Measurements from ENCODE around the gene EZR.

EZR gene

GRCh38 chr6:158764183-158764849 lies 54.9 kb downstream of the EZR start:
- in situ Hi-C loops (cut with MboI; ENCODE audit: low sequenced_read_pairs) = no loop called here

DNA sequence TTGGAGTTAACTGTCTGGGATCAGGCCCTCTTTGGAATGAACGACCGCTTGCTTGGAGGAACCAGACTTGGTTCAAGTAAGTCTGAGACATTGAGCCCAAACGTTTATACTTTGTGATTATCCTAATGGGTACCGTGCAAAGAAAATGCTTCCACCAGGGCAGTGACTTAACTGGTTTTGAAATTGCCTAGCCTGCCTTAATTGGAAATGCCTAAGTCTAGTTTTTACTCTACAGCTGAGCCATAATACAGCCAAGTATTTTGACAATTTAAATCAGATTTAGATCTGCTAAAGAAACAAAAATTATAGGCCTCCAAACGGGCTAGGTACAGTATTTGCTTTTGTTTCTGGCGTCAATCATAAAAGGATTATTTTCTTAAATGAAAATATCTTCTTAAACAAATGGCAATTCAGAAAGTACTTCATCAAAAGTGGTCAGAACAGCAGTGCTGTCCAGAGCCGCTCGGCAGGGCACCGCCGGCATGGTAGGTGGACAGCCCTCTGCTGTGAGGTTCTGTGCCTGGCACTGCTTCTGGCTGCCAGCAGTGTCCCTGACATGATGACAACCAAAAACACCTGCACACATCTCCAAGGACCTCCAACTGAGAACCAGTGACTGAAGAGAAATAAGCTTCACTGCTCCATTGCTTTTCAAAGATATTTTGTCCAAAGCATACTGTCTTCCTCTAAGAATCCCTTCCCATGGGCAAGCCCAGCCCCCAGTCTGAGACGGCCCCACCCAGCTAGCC lies 55.6 kb downstream of the EZR start:
- in situ Hi-C loops (cut with MboI; ENCODE audit: low sequenced_read_pairs) = no loop called here

- in situ Hi-C loops (cut with MboI; ENCODE audit: low sequenced_read_pairs) = no loop called here
Measured at GRCh38 chr6:158762787-158763433, 56.3 kb downstream of the EZR start.

- in situ Hi-C loops (cut with MboI; ENCODE audit: low sequenced_read_pairs) = no loop called here
Measured at GRCh38 chr6:158761746-158762145, 57.4 kb downstream of the EZR start.

DNA sequence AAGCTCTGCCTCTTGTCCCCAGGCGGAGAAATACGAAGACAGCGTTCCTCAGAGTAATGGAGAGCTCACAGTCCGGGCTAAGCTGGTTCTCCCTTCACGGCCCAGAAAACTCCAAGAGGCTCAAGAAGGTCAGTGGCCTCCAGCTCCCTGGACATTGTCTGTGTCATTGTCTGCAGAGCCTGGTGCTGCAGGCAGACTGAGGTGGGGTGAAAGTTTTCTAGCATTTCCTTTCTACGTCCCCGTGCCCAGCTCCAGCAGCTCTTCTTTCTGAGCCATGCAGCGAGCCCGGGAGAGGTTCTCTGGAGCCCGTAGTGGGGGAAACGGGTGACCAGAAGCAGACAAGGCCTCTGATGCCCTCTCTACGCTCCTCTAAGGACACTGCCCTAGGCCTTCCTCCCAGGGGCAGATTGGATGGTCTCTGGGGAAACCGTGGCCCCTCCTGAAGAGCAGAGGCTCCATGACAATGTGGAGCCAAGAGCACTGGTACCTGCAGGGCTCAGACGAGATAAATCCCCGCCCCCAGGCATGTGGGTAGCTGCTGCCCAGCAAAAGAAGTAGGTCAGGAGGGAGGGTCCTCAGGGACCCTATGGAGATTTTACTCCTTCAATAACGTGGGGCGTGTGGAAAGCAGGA lies 58.4 kb downstream of the EZR start:
- in situ Hi-C loops (cut with MboI; ENCODE audit: low sequenced_read_pairs) = no loop called here

DNA sequence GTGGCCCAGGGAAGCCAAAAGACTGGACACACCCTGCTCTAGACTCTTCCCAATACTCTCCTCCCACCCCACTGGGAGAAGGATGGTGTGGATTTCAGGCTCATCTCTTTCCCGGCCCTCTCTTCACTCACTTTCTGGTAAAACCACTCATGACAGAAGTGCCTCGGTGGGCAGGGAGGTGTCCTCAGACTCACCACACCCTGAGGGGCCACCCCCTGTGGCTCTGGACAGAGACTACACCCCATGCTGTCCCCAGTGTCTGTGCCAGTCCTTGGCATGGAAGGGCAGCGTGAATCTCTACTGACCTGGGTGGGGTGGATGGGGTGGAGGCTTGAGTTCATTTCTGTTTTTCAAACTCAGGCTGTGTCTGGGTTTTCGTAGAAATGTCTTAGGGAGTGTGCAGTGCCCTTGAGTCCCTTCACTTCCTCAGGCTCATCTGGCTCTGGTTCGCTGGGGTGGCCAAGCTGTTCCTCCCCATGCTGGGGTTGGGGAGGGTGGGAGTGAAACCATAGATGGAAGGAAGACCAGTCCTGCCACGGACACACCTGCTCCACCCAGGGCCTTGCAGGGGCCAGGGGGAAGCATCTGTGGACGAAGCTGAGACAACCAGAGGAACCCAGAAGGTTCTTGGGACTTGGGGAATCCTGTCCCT lies 59.1 kb downstream of the EZR start:
- in situ Hi-C loops (cut with MboI; ENCODE audit: low sequenced_read_pairs) = no loop called here

DNA sequence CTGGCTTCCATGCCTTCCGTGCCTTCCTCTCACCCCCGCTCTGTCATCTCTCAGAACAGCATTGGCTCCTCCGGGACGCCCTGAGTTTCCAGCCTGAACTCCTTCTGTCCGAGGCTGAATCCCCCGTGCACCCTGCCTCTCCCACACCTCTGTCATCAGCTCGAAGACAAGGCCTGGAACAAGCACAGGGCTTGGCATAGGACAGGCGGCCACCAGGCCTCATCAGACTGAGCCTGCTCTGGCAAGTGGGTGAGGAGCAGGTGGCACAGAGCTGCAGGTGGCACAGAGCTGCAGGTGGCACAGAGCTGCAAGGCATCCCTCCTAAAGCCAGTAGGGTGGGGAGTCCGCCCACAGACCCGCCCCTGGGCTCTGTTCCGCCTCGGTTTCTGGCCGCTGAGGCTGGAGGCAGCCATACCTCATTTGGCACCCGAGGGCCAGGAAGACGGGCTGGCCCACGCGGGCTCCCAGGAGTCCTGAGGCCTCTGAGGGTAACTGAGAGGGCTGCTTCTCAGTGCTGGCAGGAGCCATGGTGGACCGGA lies 60.2 kb downstream of the EZR start:
- in situ Hi-C loops (cut with MboI; ENCODE audit: low sequenced_read_pairs) = no loop called here

DNA sequence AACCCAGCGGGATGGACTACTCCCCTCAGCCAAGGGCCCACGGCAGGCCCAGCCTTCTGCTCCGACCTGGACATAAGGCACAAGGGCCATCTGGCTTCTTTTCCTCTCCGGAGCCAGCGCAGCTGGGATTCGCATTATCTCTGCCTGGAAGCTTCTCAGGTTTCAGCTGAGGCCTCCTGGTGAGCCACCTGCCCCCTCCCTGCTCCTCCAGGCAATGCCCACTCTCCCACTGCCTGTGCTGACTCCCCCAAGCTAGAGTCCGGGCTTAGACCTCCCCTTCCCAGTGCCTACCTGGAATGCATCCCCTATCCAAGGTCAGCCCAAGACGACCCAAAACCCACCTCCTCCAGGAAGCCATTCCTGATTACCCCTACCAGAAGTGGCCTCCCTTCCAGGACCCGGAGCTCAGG lies 60.7 kb downstream of the EZR start:
- in situ Hi-C loops (cut with MboI; ENCODE audit: low sequenced_read_pairs) = no loop called here

DNA sequence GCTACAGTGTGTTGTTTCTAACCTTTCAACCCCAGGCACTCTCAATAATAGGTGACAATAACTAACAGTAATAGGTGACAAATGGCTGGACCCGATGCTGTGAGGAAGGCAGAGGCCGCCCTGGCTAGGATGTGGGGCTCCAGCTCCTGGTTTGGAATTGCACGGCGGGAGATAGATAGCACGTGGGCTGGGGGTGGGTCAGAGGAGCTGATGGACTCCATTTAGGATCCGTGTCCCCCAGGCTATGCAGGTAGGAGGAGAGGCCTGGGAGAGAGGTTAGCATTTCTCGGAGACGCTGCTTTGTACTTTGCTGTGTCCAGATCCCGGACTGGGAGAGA lies 61.4 kb downstream of the EZR start:
- in situ Hi-C loops (cut with MboI; ENCODE audit: low sequenced_read_pairs) = no loop called here

DNA sequence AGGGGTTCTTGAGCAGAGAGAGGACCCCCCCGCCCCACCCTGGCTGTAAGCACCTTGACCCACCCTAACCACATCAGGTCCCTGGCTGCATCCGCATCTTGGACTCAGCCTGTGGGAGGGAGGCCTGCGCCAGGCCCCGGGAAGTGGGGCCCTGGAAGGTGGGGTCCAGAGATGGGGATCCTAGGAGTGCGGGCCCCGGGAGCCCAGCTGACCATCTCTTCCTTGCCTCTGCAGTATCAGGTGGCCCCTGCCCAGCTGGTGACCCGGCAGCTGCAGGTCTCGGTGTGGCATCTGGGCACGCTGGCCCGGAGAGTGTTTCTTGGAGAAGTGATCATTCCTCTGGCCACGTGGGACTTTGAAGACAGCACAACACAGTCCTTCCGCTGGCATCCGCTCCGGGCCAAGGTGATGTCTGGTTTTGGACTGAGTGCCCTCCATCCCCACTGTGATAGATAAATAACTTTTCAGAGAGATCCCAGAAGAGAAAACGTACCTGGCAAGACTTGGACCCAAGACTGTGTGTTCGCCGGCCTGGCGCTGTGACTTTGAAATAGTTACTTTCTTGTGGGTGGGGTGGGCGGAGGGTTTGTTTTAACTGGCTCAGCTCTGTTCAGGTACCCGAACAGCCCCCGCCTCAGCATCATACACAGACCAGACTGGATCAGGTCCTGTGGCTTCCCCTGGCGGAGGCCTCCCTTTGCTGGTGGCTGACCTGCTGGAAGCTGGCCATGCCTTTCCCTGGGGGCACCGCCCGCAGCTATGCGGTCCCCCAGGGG lies 62.0 kb downstream of the EZR start:
- in situ Hi-C loops (cut with MboI; ENCODE audit: low sequenced_read_pairs) = no loop called here

DNA sequence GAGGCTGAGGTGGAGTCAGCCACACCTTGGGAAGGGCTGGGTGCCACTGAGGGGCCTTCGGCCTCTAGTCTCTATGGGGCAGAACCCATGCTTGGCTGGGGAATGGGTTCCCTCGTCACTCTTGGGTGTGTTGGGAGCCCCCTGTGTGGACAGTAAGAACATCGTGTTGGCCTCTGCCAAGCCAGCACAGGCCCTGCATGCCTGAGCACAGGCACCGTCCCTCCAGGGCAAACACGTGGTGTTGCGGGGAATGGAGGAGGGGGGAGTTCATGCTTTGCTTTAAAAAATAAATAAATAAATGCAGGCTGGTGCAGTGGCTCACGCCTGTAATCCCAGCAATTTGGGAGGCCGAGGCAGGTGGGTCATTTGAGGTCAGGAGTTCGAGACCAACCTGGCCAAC lies 63.0 kb downstream of the EZR start:
- in situ Hi-C loops (cut with MboI; ENCODE audit: low sequenced_read_pairs) = no loop called here

DNA sequence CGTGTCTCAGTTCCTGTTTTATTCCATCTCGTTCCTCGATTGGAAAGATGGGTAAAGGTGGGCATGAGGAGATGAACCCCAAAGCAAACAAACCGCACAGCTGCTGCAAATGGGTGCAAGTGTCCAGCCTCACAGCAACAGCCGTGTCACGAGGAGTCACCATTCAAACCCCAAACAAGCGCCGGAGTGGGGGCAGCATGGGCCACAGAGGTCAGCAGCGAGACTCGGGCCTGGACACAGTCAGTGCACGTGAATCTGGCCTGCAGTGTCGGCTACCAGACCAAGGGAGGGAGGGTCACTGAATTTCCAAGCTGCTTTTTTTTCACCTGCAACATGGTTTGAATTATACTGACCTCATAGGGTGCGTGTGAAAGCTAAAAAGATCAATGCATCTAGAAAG lies 63.5 kb downstream of the EZR start:
- in situ Hi-C loops (cut with MboI; ENCODE audit: low sequenced_read_pairs) = no loop called here

DNA sequence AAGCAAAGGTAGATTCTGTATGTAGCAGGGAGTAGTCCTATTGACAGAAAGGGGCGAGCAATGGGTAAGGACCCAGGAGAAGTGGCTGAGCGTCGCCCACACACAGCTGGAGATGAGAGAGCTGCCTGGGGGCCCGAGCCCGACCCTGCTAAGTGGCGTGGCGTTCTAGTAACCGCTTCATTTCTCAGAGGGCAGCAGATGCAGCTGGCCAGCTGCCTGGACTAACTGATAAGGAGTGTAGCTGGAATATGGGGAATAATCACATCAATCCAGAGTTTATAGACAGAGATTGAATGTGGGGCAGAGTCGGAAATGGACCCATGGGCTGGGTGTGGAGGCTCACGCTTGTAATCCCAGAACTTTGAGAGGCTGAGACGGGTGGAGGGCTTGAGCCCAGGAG lies 64.4 kb downstream of the EZR start:
- in situ Hi-C loops (cut with MboI; ENCODE audit: low sequenced_read_pairs) = no loop called here

GRCh38 chr6:158753811-158754210 lies 65.4 kb downstream of the EZR start:
- in situ Hi-C loops (cut with MboI; ENCODE audit: low sequenced_read_pairs) = no loop called here

DNA sequence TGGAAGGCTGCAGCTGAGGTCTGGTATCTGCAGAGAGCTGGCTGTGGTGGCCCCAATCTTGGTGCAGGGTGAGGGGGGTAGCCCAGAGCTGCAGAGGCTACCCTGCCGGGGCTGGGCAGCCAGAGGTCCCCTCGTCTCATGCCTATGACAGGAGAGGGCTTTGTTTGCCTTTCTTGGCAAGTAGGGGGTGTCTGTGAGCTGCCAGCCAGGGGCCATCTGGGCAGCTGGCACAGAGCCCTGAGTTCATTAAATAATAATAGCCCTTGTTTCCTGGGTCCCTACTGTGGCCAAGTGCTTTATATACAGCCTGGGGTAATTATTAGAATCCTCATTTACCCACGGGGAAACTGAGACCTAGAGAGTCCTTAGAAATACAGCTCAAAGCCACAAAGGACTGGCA lies 66.6 kb downstream of the EZR start:
- in situ Hi-C loops (cut with MboI; ENCODE audit: low sequenced_read_pairs) = no loop called here

DNA sequence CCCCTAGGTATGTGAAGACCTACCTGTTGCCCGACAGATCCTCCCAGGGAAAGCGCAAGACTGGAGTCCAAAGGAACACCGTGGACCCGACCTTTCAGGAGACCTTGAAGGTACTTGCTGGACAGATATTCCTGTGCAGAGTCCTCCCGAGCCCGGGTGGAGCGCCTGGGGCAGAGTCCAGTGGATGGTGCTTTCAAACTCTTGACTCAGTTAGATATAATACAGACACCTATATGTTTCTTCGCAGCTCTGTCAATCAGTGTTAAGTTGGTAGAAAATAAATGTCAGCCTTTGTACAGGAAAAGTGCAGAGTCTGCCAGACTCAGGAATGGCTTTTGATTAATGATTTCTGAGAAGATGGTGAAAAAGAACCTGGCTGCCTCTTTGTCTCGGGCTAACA lies 67.2 kb downstream of the EZR start:
- in situ Hi-C loops (cut with MboI; ENCODE audit: low sequenced_read_pairs) = no loop called here

DNA sequence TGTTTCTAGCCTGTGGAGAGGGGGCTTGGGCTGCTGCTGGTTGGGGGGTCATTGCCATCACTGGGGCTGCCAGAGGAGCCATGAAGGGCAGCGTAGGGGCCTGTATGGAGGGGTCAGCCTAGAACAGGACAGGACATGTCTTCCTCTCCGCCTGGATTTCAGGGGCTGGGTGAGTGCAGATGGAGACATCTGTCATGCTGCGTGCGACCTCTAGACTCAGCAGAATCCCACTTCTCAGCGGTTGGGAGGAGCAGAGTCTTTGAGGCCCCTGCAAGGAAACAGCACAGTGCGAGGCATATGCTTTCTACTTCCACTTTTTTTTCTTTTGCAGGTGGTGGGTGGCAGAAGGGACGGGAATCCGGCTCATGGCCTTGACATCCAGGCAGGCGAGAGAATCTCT lies 67.9 kb downstream of the EZR start:
- in situ Hi-C loops (cut with MboI; ENCODE audit: low sequenced_read_pairs) = no loop called here

DNA sequence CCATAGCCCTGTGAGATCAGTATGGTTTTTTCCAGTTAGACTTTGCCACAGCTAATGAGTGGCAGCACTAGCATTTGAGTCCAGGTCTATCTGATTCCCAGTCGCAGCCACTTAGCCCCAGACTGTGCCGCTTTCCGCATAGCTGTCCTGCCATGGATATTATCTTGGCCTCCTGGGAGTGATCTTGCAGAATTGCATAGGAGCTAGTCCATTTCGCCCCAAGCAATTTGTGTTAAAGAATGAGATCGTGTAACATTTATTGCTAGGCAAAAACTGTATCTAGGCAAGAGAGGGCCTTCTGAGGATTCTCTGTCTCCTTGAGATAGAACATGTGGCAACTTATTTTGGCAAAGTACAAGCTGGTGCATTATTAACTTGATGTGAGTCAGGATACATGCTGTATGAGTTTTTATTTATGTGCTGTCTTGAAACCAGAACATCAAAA lies 74.2 kb downstream of the EZR start:
- in situ Hi-C loops (cut with MboI; ENCODE audit: low sequenced_read_pairs) = no loop called here

- in situ Hi-C loops (cut with MboI; ENCODE audit: low sequenced_read_pairs) = no loop called here
Measured at GRCh38 chr6:158743033-158743651, 76.0 kb downstream of the EZR start.

GRCh38 chr6:158739673-158740072 lies 79.5 kb downstream of the EZR start:
- in situ Hi-C loops (cut with MboI; ENCODE audit: low sequenced_read_pairs) = no loop called here

All from HL-60/S4 treated with phorbol 12-myristate 13-acetate at 8.2 ng/mL for 4 days and 3 days (cell line).